ENCODE results near the gene CMTM5. TPM values are rescaled to one million over a fixed set of nuclear protein-coding genes. Genes with fewer than 3 reads are reported as not detected.

The CMTM5 gene
- total RNA-seq, 1 donor from 2014 or later = 0.26 TPM

GRCh38 chr14:23348297-23348655 lies 28.6 kb upstream of the CMTM5 start:
- DNase-seq (ENCODE audit: low spot score) = no peak
- Mint-ChIP-seq H3K9me3 (ENCODE audit: unreplicated experiment) (no peaks in the 10 kb centered on the region), H3K36me3 (ENCODE audit: low read depth, unreplicated experiment) (peaks cover 26% of the 10 kb centered on the region), H3K27ac (ENCODE audit: unreplicated experiment) (no peak overlapping the region), H3K4me1 (ENCODE audit: unreplicated experiment) (peaks cover 12% of the 10 kb centered on the region), H3K27me3 (ENCODE audit: unreplicated experiment) (peaks cover 15% of the 10 kb centered on the region), H3K4me3 (ENCODE audit: unreplicated experiment) (no peak overlapping the region)
- TF ChIP-seq, protein P1, sequence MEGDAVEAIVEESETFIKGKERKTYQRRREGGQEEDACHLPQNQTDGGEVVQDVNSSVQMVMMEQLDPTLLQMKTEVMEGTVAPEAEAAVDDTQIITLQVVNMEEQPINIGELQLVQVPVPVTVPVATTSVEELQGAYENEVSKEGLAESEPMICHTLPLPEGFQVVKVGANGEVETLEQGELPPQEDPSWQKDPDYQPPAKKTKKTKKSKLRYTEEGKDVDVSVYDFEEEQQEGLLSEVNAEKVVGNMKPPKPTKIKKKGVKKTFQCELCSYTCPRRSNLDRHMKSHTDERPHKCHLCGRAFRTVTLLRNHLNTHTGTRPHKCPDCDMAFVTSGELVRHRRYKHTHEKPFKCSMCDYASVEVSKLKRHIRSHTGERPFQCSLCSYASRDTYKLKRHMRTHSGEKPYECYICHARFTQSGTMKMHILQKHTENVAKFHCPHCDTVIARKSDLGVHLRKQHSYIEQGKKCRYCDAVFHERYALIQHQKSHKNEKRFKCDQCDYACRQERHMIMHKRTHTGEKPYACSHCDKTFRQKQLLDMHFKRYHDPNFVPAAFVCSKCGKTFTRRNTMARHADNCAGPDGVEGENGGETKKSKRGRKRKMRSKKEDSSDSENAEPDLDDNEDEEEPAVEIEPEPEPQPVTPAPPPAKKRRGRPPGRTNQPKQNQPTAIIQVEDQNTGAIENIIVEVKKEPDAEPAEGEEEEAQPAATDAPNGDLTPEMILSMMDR (IDR thresholded peaks at IDR 0.05; ENCODE audit: unreplicated experiment) = no peak

GRCh38 chr14:23349156-23349845 lies 27.5 kb upstream of the CMTM5 start:
- peaks cover 31% of the 10 kb centered on the region for H3K36me3 Mint-ChIP-seq (ENCODE audit: low read depth, unreplicated experiment)
- H3K9me3 Mint-ChIP-seq (ENCODE audit: unreplicated experiment) = no peaks in the 10 kb centered on the region
- DNase-seq (ENCODE audit: low spot score) = no peak
- H3K4me3 Mint-ChIP-seq (ENCODE audit: unreplicated experiment) = no peak overlapping the region
- peaks cover 21% of the 10 kb centered on the region for H3K27me3 Mint-ChIP-seq (ENCODE audit: unreplicated experiment)
- H3K27ac Mint-ChIP-seq (ENCODE audit: unreplicated experiment) = no peak overlapping the region
- peaks cover 16% of the 10 kb centered on the region for H3K4me1 Mint-ChIP-seq (ENCODE audit: unreplicated experiment)
- TF ChIP-seq, protein P1 (IDR thresholded peaks at IDR 0.05; ENCODE audit: unreplicated experiment) = no peak

GRCh38 chr14:23351681-23352505 lies 25.0 kb upstream of the CMTM5 start:
- Mint-ChIP-seq H3K4me1 (ENCODE audit: unreplicated experiment) (peaks cover 18% of the 10 kb centered on the region), H3K27ac (ENCODE audit: unreplicated experiment) (no peak overlapping the region), H3K36me3 (ENCODE audit: low read depth, unreplicated experiment) (peaks cover 37% of the 10 kb centered on the region), H3K4me3 (ENCODE audit: unreplicated experiment) (peak overlapping the region; percentile 83), H3K27me3 (ENCODE audit: unreplicated experiment) (peaks cover 21% of the 10 kb centered on the region), H3K9me3 (ENCODE audit: unreplicated experiment) (no peaks in the 10 kb centered on the region)
- TF ChIP-seq, protein P1 (IDR thresholded peaks at IDR 0.05; ENCODE audit: unreplicated experiment) = peak; percentile 19
- peak; percentile 25 for DNase-seq (ENCODE audit: low spot score)

- TF ChIP-seq, protein P1 (IDR thresholded peaks at IDR 0.05; ENCODE audit: unreplicated experiment) = no peak
- Mint-ChIP-seq H3K4me3 (ENCODE audit: unreplicated experiment) (peak within 1 kb of the TSS; percentile 88), H3K9me3 (ENCODE audit: unreplicated experiment) (no peaks in the 10 kb centered on the region), H3K27me3 (ENCODE audit: unreplicated experiment) (peaks cover 21% of the 10 kb centered on the region), H3K36me3 (ENCODE audit: low read depth, unreplicated experiment) (peaks cover 37% of the 10 kb centered on the region), H3K4me1 (ENCODE audit: unreplicated experiment) (peaks cover 21% of the 10 kb centered on the region), H3K27ac (ENCODE audit: unreplicated experiment) (peak within 1 kb of the TSS; percentile 72)
- DNase-seq (ENCODE audit: low spot score) = peak; percentile 68
Observed at GRCh38 chr14:23352506-23353432, 24.1 kb upstream of the CMTM5 start, which contains the start of gene SLC22A17. SLC22A17 (minus strand) TSS chr14:23352887.
